ENCODE data around the gene CA11.

DNA sequence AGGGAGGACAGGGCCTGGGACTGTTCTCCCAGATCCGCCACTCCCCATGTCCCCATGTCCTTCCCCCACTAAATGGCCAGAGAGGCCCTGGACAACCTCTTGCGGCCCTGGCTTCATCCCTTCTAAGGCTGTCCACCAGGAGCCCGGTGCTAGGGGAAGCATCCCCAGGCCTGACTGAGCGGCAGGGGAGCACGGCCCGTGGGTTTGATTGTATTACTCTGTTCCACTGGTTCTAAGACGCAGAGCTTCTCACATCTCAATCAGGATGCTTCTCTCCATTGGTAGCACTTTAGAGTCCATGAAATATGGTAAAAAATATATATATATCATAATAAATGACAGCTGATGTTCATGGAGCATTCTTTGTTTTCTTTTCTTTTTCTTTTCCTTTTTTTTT, 38.6 kb downstream of the CA11 start:
- no peak for TF ChIP-seq CTCF (IDR thresholded peaks at IDR 0.05)
- no peak for TF ChIP-seq POLR2A (IDR thresholded peaks at IDR 0.05)
